GM18499 (cell line): ENCODE data around the gene ALG14.
"Not testable (repeated sequence)": the region's sequence is repeated elsewhere in the genome, so short reads cannot be mapped to it uniquely, and the experiment has no call there.

ENCODE experiments used
- ATAC-seq: cut with Tn5 transposase; IDR thresholded peaks from one replicate; pipeline ENCODE4 v1.9.1; 2021; ENCODE audit warnings: moderate number of reproducible peaks; ENCODE audit not compliant: insufficient read depth, unreplicated experiment

Gene ALG14

DNA sequence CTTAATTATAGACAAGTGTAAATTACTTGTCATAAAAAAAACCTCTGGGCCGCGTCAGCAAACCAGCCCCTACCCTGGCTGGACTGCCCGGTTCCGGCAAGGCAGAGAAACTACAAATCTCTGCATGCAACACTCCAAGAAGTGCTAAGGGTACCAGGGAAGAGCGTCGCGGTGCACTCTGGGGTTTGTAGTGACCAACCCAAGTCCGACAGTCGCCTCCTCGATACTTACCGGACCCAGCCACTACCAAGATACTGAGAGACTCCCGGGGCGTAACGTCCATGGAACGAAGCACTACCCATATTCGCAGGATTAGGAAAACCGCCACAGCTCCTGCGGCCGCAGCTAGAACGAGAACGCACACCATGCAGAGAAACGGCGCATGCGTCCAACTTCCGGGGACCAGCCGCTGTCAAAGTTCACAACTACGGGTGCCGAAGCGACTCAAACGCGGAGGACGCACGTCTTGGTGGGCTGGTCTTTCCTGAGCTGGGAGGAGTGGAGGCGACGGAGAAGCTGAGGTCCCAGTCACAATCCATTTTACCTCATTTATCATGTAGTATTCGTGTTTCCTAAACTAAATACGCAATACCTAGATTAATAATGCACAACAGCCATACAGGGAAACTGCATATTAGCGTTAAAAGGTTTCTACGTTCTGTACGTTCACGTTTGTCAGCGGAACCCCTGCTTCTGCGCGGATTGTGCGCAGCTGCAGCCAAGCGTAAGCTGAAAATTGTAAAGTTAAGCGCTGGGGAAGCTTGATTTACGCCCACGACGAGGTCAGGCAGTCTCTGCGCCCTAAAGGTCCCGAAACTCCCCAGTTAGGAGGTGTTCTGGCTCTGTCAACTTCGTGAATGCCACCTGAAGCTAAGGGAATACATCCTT, at the start of gene ALG14:
Gene ALG14, minus strand, starts transcription at position 420 of the 888 bp plus-strand sequence. Its CDS starts 53 bp downstream, at position 367.
- ATAC-seq = peak; percentile 95

GRCh38 chr1:95122151-95122697, 49.5 kb upstream of the ALG14 start:
- no peak for ATAC-seq

DNA sequence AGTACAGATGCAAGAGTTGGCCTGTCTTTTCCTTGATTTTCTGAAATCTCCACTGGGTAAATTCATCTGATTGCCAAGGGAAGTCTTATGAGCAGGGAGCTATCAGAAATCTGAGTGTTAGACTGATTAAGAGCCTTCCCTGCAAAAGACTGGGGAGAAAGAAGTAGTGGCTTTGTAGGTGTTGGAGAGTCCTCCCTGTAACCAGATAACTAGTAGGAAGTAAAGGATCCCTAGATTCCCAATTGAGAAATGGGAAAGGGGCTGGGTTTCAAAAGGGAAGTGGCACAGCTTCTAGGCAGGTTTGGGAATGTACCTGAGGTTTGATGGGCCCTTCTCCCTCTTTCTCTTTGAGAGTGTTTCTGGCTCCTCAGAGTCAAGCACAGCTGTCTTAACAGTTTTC, 46.5 kb upstream of the ALG14 start:
- ATAC-seq = no peak

GRCh38 chr1:95118710-95119109, 46.0 kb upstream of the ALG14 start:
- ATAC-seq = no peak

DNA sequence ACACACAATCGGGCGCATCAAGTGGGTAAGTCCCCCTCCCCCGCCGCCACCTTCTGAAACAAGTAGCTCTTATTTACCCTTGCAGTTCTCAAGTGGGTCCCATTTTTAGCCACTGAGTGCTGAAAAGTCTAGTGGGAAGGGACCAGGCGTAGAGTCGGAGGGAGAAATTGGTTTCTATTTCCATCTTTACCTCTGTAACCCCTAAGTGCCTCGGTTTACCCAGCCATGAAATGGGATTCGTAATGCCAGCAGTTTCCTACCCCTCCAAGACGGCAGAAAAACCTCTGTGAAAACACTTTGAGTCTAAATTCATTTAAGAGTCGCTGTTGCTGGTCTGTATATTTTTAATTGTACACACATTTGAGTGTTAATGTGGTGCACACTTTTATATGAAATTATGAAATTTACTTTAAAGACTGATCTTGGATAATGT, 45.3 kb upstream of the ALG14 start:
- ATAC-seq = no peak

DNA sequence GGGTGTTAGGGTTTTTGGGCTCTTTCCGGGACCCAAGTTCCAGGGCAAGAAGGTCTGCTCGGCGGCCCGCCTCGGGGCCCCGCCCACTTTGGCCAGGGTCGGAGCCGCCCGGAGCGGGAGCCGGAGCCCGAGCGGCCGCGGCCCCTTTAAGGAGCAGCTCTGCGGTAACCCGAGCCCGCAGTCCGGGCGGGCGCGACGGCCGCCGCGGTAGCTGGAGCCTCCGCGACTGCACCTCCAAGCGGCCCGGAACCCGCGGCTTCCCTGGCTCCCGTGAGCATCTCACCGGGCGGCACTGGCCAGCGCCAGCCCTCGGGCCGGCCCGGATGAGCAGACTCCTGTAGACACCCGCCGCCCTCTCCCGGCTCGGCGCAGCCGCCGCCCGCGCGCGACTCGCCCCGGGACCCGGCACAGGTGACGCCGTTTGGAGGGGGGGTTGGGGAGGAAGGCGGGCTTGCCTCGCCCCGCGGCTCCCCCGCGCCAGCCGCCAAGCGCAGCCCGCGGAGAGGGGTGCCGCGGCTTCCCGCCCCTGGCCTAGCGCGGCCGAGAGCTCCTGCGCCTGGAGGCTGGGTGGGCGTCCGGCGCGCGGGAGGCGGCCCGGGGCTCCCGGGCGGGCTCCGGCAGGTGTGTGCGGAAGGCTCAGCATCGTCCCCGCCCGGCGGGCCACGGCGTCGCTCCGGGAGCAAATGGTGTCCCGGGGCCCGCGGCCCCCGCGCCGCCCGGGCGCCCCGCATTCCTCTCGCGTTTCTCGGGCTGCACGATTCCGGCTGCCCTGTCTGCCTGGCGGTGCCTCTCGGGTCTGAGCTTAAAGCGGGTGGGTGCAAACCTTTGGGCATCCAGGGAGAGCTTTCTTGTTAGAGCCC, 44.7 kb upstream of the ALG14 start, which contains the start of gene TLCD4:
Gene TLCD4, plus strand, starts transcription at position 149 of the 860 bp plus-strand sequence. CDS start 26,547 bp downstream, outside the sequence.
- peak; percentile 27 for ATAC-seq

DNA sequence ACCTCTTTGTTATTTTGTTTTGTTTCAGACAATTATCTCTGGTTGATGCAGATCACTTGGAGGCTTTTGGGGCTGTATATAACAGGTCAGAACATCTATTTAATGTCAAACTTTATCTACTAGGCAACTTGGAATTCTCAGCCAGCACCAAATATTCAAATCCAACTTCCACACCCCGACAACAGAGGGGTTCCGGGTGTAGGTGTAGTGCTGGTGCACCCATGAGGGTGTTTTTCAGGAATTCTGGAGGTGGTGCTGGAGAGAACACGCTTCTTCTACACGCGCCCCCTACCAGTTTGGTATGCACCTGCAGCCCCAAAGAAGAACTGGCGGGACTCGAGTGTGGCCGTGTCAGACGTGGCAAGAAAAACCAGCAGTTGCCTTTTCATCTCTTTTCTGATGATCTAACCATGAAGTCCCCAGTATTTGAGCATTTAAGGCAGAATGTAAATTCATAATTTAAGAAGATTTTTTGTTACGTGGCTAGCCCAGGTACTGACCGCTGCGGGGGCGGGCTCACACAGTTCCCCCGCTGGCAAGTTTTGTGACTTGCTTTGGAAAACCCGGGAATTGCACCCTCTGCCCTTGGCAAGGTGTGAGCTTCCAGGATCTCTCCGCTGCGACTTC, 43.9 kb upstream of the ALG14 start:
- ATAC-seq = peak; percentile 43

DNA sequence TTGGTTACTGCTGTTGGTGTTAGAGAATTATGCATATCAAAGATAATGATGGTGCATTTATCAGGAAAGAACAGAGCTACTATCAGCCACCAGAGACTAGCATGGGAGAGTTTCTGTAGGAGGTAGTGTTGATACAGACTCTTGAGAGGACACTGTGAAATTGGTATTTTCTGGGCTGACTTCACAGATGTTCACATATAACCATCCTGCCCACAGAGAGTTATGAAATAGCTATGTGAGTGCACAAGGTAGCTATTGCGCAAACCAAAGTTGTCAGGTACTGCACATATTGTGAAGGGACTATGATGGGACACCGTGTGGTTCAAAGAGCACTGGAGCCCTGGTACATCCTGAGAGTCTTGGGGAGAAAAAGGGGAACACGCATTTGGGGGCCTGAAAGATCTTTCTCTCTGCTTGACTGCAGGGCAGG, 43.0 kb upstream of the ALG14 start:
- no peak for ATAC-seq

- ATAC-seq = no peak
Measured at GRCh38 chr1:95113684-95114083, 40.9 kb upstream of the ALG14 start.

- no peak for ATAC-seq
Measured at GRCh38 chr1:95111014-95111413, 38.3 kb upstream of the ALG14 start.

DNA sequence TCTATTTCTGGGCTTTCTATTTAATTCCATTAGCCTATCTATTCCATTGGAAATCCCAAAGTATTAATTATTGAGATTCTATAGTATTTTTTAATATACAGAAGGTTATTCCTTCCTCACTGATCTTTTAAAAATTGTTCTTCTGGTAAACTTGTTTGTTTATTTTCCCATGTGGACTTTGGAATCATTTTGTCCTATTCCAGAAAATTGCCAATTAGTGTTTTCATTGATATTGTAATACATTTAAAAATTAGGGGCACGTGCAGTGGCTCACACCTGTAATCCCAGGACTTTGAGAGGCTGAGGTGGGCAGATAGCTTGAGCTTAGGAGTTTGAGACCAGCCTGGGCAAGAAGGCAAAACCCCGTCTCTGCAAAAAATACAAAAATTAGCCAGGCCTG, 36.0 kb upstream of the ALG14 start:
- no peak for ATAC-seq

- no peak for ATAC-seq
Measured at GRCh38 chr1:95098196-95098595, 25.4 kb upstream of the ALG14 start.

DNA sequence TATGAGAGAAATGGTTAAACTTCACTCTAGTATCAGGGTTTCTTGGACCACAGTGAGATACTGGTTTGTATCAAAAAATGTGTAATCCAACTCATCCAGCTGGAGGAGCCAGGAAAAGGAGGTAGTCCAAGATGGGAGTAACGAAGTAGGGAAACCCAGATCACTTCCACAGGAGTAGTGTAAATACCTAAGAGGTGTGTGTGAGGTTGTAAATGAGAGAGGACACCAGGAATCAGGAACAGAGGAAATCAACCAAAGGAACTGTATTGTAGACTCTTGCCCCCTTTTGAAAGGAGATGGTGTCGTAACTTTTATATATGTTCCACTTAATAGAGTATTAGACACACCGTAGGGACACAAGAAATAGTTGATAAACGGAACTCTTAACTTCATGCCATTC, 24.7 kb upstream of the ALG14 start:
- no peak for ATAC-seq

- no peak for ATAC-seq
Measured at GRCh38 chr1:95096218-95096841, 23.6 kb upstream of the ALG14 start.

- ATAC-seq = peak; percentile 93
Measured at GRCh38 chr1:95095833-95096217, 23.1 kb upstream of the ALG14 start.

DNA sequence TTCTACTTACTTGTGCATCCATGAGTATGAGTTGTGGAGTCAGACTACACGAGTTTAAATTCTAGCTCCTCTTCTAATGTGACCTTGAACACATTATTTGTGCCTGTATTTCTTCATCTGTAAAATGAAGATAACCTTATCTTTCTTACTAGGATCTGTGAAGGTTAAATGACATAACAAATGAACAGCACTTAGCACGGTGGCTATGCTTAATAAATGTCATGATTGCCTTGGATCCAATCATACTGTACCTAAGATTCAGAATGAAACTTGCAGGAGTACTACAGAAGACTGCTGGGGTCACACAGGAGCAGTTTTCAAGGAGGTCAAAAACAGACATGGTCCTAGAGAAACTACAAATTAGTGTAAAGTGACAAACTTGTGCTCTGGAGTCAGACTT, 22.2 kb upstream of the ALG14 start:
- no peak for ATAC-seq

GRCh38 chr1:95093296-95093695, 20.5 kb upstream of the ALG14 start:
- ATAC-seq = no peak

DNA sequence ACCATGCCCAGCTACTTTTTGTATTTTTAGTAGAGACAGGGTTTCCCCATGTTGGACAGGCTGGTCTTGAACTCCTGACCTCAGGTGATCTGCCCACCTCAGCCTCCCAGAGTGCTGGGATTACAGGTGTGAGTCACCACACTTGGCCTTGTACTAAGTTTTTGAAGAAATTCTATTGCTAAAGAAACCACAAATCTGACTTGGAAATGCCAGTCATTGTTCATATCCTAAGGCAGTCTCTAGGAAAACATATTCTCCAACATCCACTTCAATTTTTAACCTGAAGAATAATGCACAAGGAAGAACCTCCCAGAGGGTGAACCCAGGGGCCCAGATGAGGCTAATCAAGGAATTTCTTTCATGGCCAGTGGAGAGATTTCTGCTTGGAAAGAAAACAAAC, 20.1 kb upstream of the ALG14 start:
- ATAC-seq = not testable (repeated sequence)

GRCh38 chr1:95091290-95091689, 18.5 kb upstream of the ALG14 start:
- ATAC-seq = not testable (repeated sequence)
